HCT116 (cell line): ENCODE results near the gene STON1.

Experiments used
- POLR2A ChIP-seq: IDR thresholded peaks from 2 replicates; pipeline ENCODE4 v1.7.0; 2011; ENCODE audit warnings: borderline replicate concordance; ENCODE audit not compliant: insufficient read depth, insufficient read length; ENCODE audit errors: extremely low read depth
- REST ChIP-seq: IDR thresholded peaks from 2 replicates; pipeline ENCODE4 v1.6.1; 2012; ENCODE audit warnings: low read depth

- TF ChIP-seq REST: no peak
- no peak for TF ChIP-seq POLR2A
Measured at GRCh38 chr2:48558456-48558855, 28.5 kb downstream of the STON1 start.
